Thyroid gland (tissue), 4 donors: ENCODE results near the gene NID2. TPM values are rescaled to one million over a fixed set of nuclear protein-coding genes. Genes with fewer than 3 reads are reported as not detected.

Experiments
- DNase-seq, 2 donors: peaks; one replicate each; pipeline ENCODE4 v3.0.0-alpha.2; 2019
- H3K27ac ChIP-seq, 3 donors: fragments of 200-600 bp; sonication (generic); 1 replicate in 2 of 3; 2 replicates in 1 of 3; pipeline ENCODE4 v1.5.1; 2016 to 2019; ENCODE audit warnings: mild to moderate bottlenecking in 1 of 3, moderate library complexity in 1 of 3
- H3K27me3 ChIP-seq: fragments of 200-600 bp; sonication (generic); one replicate; pipeline ENCODE4 v1.5.1; 2019
- H3K36me3 ChIP-seq, 2 donors: fragments of 200-600 bp; sonication (generic); one replicate each; pipeline ENCODE4 v1.5.1; 2016 to 2019
- H3K4me1 ChIP-seq, 2 donors: fragments of 200-600 bp; sonication (generic); one replicate each; pipeline ENCODE4 v1.5.1; 2017 to 2019
- H3K4me3 ChIP-seq, 3 donors: fragments of 200-600 bp; sonication (generic); replicated peaks in 1 of 3; 1 replicate in 2 of 3; 2 replicates in 1 of 3; pipeline ENCODE4 v1.5.1; 2016; ENCODE audit warnings: mild to moderate bottlenecking in 1 of 3
- H3K9me3 ChIP-seq: fragments of 200-600 bp; sonication (generic); one replicate; pipeline ENCODE4 v1.5.1; 2017
- CTCF ChIP-seq, 6 experiments: fragments of 200-600 bp in 3 of 6; fragments of 450-650 bp in 3 of 6; sonication (generic) in 3 of 6; IDR thresholded peaks; one replicate each; pipeline ENCODE4 v1.5.1; 2016 to 2019; ENCODE audit warnings: antibody characterized with exemption in 6 of 6, mild to moderate bottlenecking in 2 of 6, inconsistent platforms in 1 of 6, moderate library complexity in 1 of 6
- POLR2A ChIP-seq, 2 donors: fragments of 450-650 bp; IDR thresholded peaks; one replicate each; pipeline ENCODE4 v1.6.1; 2017; ENCODE audit warnings: antibody characterized with exemption in 2 of 2, mild to moderate bottlenecking in 2 of 2, moderate library complexity in 1 of 2
- WGBS, 2 donors: methylation state at CpG; one replicate each; pipeline ENCODE4 v1.1.5; 2017; 5-methylcytosine and 5-hydroxymethylcytosine counted together
- intact Hi-C: fragments of 100-400 bp; cut with DNase I; formaldehyde crosslinking; loops from one replicate; pipeline ENCODE4 v1.15.1; 2023
- total RNA-seq, 4 donors: library from RNA; depleted of rRNA; stranded (reverse); fragments of >200 nt; gene quantifications; one replicate each; pipeline ENCODE4 v1.2.3, GENCODE V29; 2016

Gene NID2
- total RNA-seq, 4 donors from 2014 or later = 115 to 207 (median 130) TPM

GRCh38 chr14:52026901-52027300 lies 42.0 kb downstream of the NID2 start:
- Histone ChIP-seq H3K27me3 (no peaks in the 10 kb centered on the region), H3K9me3 (no peaks in the 10 kb centered on the region), H3K36me3 (peaks cover 15 to 26% of the 10 kb centered on the region in 2 donors), H3K4me3 (no peak overlapping the region), H3K27ac (no peak overlapping the region), H3K4me1 (peaks cover 7 to 21% of the 10 kb centered on the region in 2 donors)
- WGBS, 2 donors = 79 to 86% methylated on average over 8 to 10 of the region's 10 CpGs
- TF ChIP-seq CTCF (IDR thresholded peaks at IDR 0.05) (no peak), POLR2A (IDR thresholded peaks at IDR 0.05) (no peak)
- no peak for DNase-seq
- intact Hi-C loops = no loop called here

GRCh38 chr14:52026017-52026660 lies 42.7 kb downstream of the NID2 start:
- DNase-seq = no peak
- no peaks in the 10 kb centered on the region for H3K27me3 ChIP-seq
- WGBS, 2 donors = 85 to 95% methylated on average over 8 of the region's 8 CpGs
- H3K27ac ChIP-seq = peak overlapping the region in 2 of 3 donors; percentile 14 to 18
- intact Hi-C loops = no loop called here
- peaks cover 0 to 19% of the 10 kb centered on the region in 2 donors for H3K4me1 ChIP-seq
- no peaks in the 10 kb centered on the region for H3K9me3 ChIP-seq
- no peak overlapping the region for H3K4me3 ChIP-seq
- TF ChIP-seq CTCF (IDR thresholded peaks at IDR 0.05) (no peak), POLR2A (IDR thresholded peaks at IDR 0.05) (no peak)
- peaks cover 15 to 26% of the 10 kb centered on the region in 2 donors for H3K36me3 ChIP-seq

- Histone ChIP-seq H3K36me3 (peaks cover 15 to 26% of the 10 kb centered on the region in 2 donors), H3K4me1 (peaks cover 0 to 19% of the 10 kb centered on the region in 2 donors), H3K27ac (peak overlapping the region in 2 of 3 donors; percentile 14 to 18), H3K27me3 (no peaks in the 10 kb centered on the region), H3K9me3 (no peaks in the 10 kb centered on the region), H3K4me3 (no peak overlapping the region)
- TF ChIP-seq POLR2A (IDR thresholded peaks at IDR 0.05) (no peak), CTCF (IDR thresholded peaks at IDR 0.05) (no peak)
- intact Hi-C loops = no loop called here
- no peak for DNase-seq
Measured at GRCh38 chr14:52025310-52025709, 43.5 kb downstream of the NID2 start.

- no peak overlapping the region for H3K4me3 ChIP-seq
- H3K27ac ChIP-seq = peak overlapping the region in 1 of 3 donors; percentile 8
- peaks cover 0 to 23% of the 10 kb centered on the region in 2 donors for H3K4me1 ChIP-seq
- TF ChIP-seq POLR2A (IDR thresholded peaks at IDR 0.05) (no peak), CTCF (IDR thresholded peaks at IDR 0.05) (no peak)
- no peaks in the 10 kb centered on the region for H3K27me3 ChIP-seq
- WGBS, 2 donors = 0 to 24% methylated on average over 1 of the region's 1 CpG
- H3K9me3 ChIP-seq = no peaks in the 10 kb centered on the region
- H3K36me3 ChIP-seq = peaks cover 23 to 31% of the 10 kb centered on the region in 2 donors
- no peak for DNase-seq
- intact Hi-C loops = no loop called here
Measured at GRCh38 chr14:52023518-52023917, 45.3 kb downstream of the NID2 start.

GRCh38 chr14:52021957-52022600 lies 46.8 kb downstream of the NID2 start:
- Histone ChIP-seq H3K27me3 (no peaks in the 10 kb centered on the region), H3K36me3 (peaks cover 20 to 25% of the 10 kb centered on the region in 2 donors), H3K27ac (peak overlapping the region in 2 of 3 donors; percentile 16 to 18), H3K9me3 (no peaks in the 10 kb centered on the region), H3K4me3 (no peak overlapping the region), H3K4me1 (peaks cover 0 to 27% of the 10 kb centered on the region in 2 donors)
- intact Hi-C loops = no loop called here
- TF ChIP-seq CTCF (IDR thresholded peaks at IDR 0.05) (no peak), POLR2A (IDR thresholded peaks at IDR 0.05) (no peak)
- 59 to 66% methylated on average over 6 of the region's 6 CpGs for WGBS, 2 donors
- no peak for DNase-seq
